Fibroblast of lung (primary cell): ENCODE results near the gene RUNX2. TPM values are rescaled to one million over a fixed set of nuclear protein-coding genes. Genes with fewer than 3 reads are reported as not detected.

Experiments
- DNase-seq, 2 donors: peaks; one replicate each; pipeline versions ENCODE4 v3.0.0 to v3.0.0-alpha.2; 2010; ENCODE audit warnings: low read depth in 2 of 2
- H2AFZ ChIP-seq: 2 replicates; pipeline ENCODE4 v1.5.1; 2012; ENCODE audit warnings: low read length, control low read depth, inconsistent platforms
- H3K27ac ChIP-seq: 2 replicates; pipeline ENCODE4 v1.5.1; 2011; ENCODE audit warnings: low read length, control low read depth; ENCODE audit not compliant: insufficient read depth
- H3K27me3 ChIP-seq: 2 replicates; pipeline ENCODE4 v1.5.1; 2011; ENCODE audit warnings: mild to moderate bottlenecking, low read length; ENCODE audit not compliant: control insufficient read depth, insufficient read depth
- H3K36me3 ChIP-seq: 2 replicates; pipeline ENCODE4 v1.5.1; 2011; ENCODE audit warnings: low read length; ENCODE audit not compliant: control insufficient read depth, insufficient read depth
- H3K4me1 ChIP-seq: 2 replicates; pipeline ENCODE4 v1.5.1; 2011; ENCODE audit warnings: low read length; ENCODE audit not compliant: control insufficient read depth, insufficient read depth; ENCODE audit errors: extremely low read depth
- H3K4me2 ChIP-seq: 2 replicates; pipeline ENCODE4 v1.5.1; 2011; ENCODE audit warnings: low read length, control low read depth; ENCODE audit not compliant: insufficient read depth; ENCODE audit errors: extremely low read depth
- H3K4me3 ChIP-seq, 4 experiments: fragments of 200-600 bp in 1 of 4; sonication (generic) in 1 of 4; replicated peaks in 1 of 4; 2 replicates each; pipeline ENCODE4 v1.5.1; 2011 to 2016; ENCODE audit warnings: low read length in 4 of 4, low read depth in 3 of 4, mild to moderate bottlenecking in 3 of 4, control low read depth in 2 of 4, inconsistent platforms in 1 of 4, mixed read lengths in 1 of 4; ENCODE audit not compliant: insufficient read depth in 1 of 4; ENCODE audit errors: control extremely low read depth in 1 of 4
- H3K79me2 ChIP-seq: 2 replicates; pipeline ENCODE4 v1.5.1; 2012; ENCODE audit warnings: mild to moderate bottlenecking, low read length, inconsistent platforms; ENCODE audit not compliant: control insufficient read depth, insufficient read depth
- H3K9ac ChIP-seq: 2 replicates; pipeline ENCODE4 v1.5.1; 2011; ENCODE audit warnings: mild to moderate bottlenecking, low read length, control low read depth; ENCODE audit not compliant: insufficient read depth
- H3K9me3 ChIP-seq: 2 replicates; pipeline ENCODE4 v1.5.1; 2012; ENCODE audit warnings: low read depth, low read length; ENCODE audit not compliant: control insufficient read depth, insufficient read depth
- H4K20me1 ChIP-seq: 2 replicates; pipeline ENCODE4 v1.5.1; 2011; ENCODE audit warnings: low read length; ENCODE audit not compliant: control insufficient read depth, insufficient read depth; ENCODE audit errors: extremely low read depth
- CTCF ChIP-seq, 2 donors: IDR thresholded peaks in 1 of 2; conservative IDR thresholded peaks in 1 of 2; 1 replicate in 1 of 2; 2 replicates in 1 of 2; pipeline ENCODE4 v1.5.1; 2011 to 2012; ENCODE audit warnings: low read length in 2 of 2, control low read depth in 1 of 2, inconsistent platforms in 1 of 2, low read depth in 1 of 2, mild to moderate bottlenecking in 1 of 2
- EZH2 ChIP-seq: IDR thresholded peaks from 2 replicates; pipeline ENCODE4 v1.5.1; 2012; ENCODE audit warnings: low read length, control low read depth, mild to moderate bottlenecking; ENCODE audit errors: missing control alignments
- polyA plus RNA-seq, 2 donors: library from polyadenylated mRNA; depleted of rRNA in 1 of 2; stranded (reverse) in 1 of 2; unstranded in 1 of 2; fragments of >200 nt; gene quantifications; 2 replicates each; pipeline ENCODE4 v1.2.1, GENCODE V29; 2011 to 2012; ENCODE audit warnings: missing spikeins in 1 of 2
- total RNA-seq: library from RNA; depleted of rRNA; stranded (reverse); fragments of >200 nt; gene quantifications from 2 replicates; pipeline ENCODE4 v1.2.1, GENCODE V29; 2014

RUNX2 gene
- total and polyA plus RNA-seq, 2 donors (not counting 1 experiment from before 2014, with no cell fraction given): 2.5 to 4.5 TPM

GRCh38 chr6:45553730-45554344 is 225.7 kb downstream of the RUNX2 start:
- H3K36me3 ChIP-seq: no peaks in the 10 kb centered on the region
- H3K27ac ChIP-seq: no peak overlapping the region
- no peak overlapping the region for H3K9ac ChIP-seq
- no peaks in the 10 kb centered on the region for H4K20me1 ChIP-seq
- TF ChIP-seq EZH2: no peak
- TF ChIP-seq CTCF (conservative IDR thresholded peaks at IDR 0.05 in 1 of 2, IDR thresholded peaks at IDR 0.05 in 1 of 2; ENCODE audit: low read depth in 1 of 2, low read length in 2 of 2): no peak
- H3K4me2 ChIP-seq: no peak overlapping the region
- DNase-seq: no peak
- no peak overlapping the region for H2AFZ ChIP-seq
- no peak overlapping the region for H3K4me3 ChIP-seq
- H3K27me3 ChIP-seq: no peaks in the 10 kb centered on the region
- H3K79me2 ChIP-seq: no peaks in the 10 kb centered on the region
- no peaks in the 10 kb centered on the region for H3K9me3 ChIP-seq
- H3K4me1 ChIP-seq: peaks cover 11% of the 10 kb centered on the region

GRCh38 chr6:45554591-45554990 is 226.5 kb downstream of the RUNX2 start:
- H3K4me1 ChIP-seq: peaks cover 8% of the 10 kb centered on the region
- no peaks in the 10 kb centered on the region for H3K79me2 ChIP-seq
- no peak overlapping the region for H3K27ac ChIP-seq
- no peak for DNase-seq
- no peak overlapping the region for H3K4me2 ChIP-seq
- no peaks in the 10 kb centered on the region for H4K20me1 ChIP-seq
- no peaks in the 10 kb centered on the region for H3K9me3 ChIP-seq
- H3K36me3 ChIP-seq: no peaks in the 10 kb centered on the region
- H3K4me3 ChIP-seq: no peak overlapping the region
- TF ChIP-seq CTCF (conservative IDR thresholded peaks at IDR 0.05 in 1 of 2, IDR thresholded peaks at IDR 0.05 in 1 of 2; ENCODE audit: low read depth in 1 of 2, low read length in 2 of 2): no peak
- TF ChIP-seq EZH2: no peak
- H3K27me3 ChIP-seq: no peaks in the 10 kb centered on the region
- H3K9ac ChIP-seq: no peak overlapping the region
- H2AFZ ChIP-seq: no peak overlapping the region

DNA sequence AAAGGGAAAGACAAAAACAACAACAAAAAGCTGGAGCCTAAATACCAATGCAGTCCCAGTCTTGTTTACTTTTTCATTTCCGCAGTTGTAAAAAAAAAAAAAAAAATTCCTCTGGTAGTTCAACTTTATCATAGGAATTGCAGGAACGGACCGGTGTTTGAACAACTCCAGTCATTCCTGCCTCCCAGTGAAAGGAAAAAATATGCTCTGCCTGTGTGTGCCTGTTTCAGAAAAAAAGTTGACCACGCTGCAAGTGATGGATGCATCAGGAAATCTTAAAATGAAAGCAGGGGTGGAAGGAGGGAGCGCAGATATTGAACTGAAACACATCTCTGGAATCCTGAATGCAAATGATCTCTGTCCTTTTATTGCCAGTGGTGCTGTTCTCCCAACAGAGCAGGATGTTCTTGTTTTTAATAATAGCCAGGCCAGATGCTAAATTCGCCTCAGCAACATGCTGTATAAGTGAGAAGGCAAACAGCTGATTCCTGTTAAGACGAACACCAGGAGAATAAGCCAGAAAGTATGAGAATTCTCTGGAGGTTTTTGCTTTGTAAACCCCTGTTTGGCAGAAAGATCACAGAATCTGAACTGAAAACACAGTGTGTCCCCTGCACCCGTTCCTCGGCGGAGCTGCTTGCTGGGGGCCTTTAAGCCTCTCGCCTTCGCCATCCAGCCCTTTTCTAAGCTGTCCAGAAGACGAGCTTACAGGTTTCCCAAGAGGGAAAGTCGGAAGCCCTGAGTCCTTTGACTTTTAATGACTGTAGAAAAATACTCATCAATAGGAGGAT is 228.0 kb downstream of the RUNX2 start:
- Histone ChIP-seq H3K27ac (peak overlapping the region; percentile 40), H3K36me3 (no peaks in the 10 kb centered on the region), H3K4me2 (peak overlapping the region; percentile 97), H3K4me1 (peaks cover 8% of the 10 kb centered on the region), H3K9ac (peak overlapping the region; percentile 40), H3K27me3 (no peaks in the 10 kb centered on the region), H3K79me2 (no peaks in the 10 kb centered on the region), H4K20me1 (no peaks in the 10 kb centered on the region), H3K9me3 (no peaks in the 10 kb centered on the region), H2AFZ (peak overlapping the region; percentile 73), H3K4me3 (peak overlapping the region; percentile 44 to 52 (median 48))
- no peak for TF ChIP-seq EZH2
- TF ChIP-seq CTCF (conservative IDR thresholded peaks at IDR 0.05 in 1 of 2, IDR thresholded peaks at IDR 0.05 in 1 of 2; ENCODE audit: low read depth in 1 of 2, low read length in 2 of 2): no peak
- peak; percentile 49 to 68 for DNase-seq
